ENCODE data around the gene ATXN10. TPM values are rescaled to one million over a fixed set of nuclear protein-coding genes. Genes with fewer than 3 reads are reported as not detected.

Gene ATXN10
- total RNA-seq, 4 donors from 2014 or later = 35.5 to 83.3 (median 51.1) TPM

GRCh38 chr22:45775569-45776312 is 104.1 kb downstream of the ATXN10 start:
- no peak for TF ChIP-seq POLR2A (IDR thresholded peaks at IDR 0.05)
- TF ChIP-seq CTCF (IDR thresholded peaks at IDR 0.05) = no peak
- 86 to 88% methylated on average over 14 of the region's 14 CpGs for WGBS, 2 donors
- no peak for DNase-seq (ENCODE audit: low spot score in 2 of 2)
- H3K4me3 ChIP-seq (ENCODE audit: low read depth, poor library complexity, severe bottlenecking) = no peak overlapping the region
- intact Hi-C loops (cut with DNase I; ENCODE audit: low total_unique reads) = no loop called here

GRCh38 chr22:45776313-45776585 is 104.6 kb downstream of the ATXN10 start:
- H3K4me3 ChIP-seq (ENCODE audit: low read depth, poor library complexity, severe bottlenecking) = no peak overlapping the region
- DNase-seq (ENCODE audit: low spot score in 2 of 2) = no peak
- no peak for TF ChIP-seq POLR2A (IDR thresholded peaks at IDR 0.05)
- intact Hi-C loops (cut with DNase I; ENCODE audit: low total_unique reads) = no loop called here
- 91 to 92% methylated on average over 2 of the region's 2 CpGs for WGBS, 2 donors

- TF ChIP-seq POLR2A (IDR thresholded peaks at IDR 0.05) (no peak), CTCF (IDR thresholded peaks at IDR 0.05) (no peak)
- 69 to 72% methylated on average over 6 of the region's 6 CpGs for WGBS, 2 donors
- no peak for DNase-seq (ENCODE audit: low spot score in 2 of 2)
- no peak overlapping the region for H3K4me3 ChIP-seq (ENCODE audit: low read depth, poor library complexity, severe bottlenecking)
- intact Hi-C loops (cut with DNase I; ENCODE audit: low total_unique reads) = no loop called here
Observed at GRCh38 chr22:45777046-45777851, 105.6 kb downstream of the ATXN10 start.

GRCh38 chr22:45777852-45778375 is 106.3 kb downstream of the ATXN10 start:
- 91 to 92% methylated on average over 3 of the region's 3 CpGs for WGBS, 2 donors
- intact Hi-C loops (cut with DNase I; ENCODE audit: low total_unique reads) = no loop called here

GRCh38 chr22:45781459-45781858 is 109.8 kb downstream of the ATXN10 start:
- no peak for TF ChIP-seq CTCF (IDR thresholded peaks at IDR 0.05)
- TF ChIP-seq POLR2A (IDR thresholded peaks at IDR 0.05) = no peak
- WGBS, 2 donors = 80 to 86% methylated on average over 3 of the region's 3 CpGs
- intact Hi-C loops (cut with DNase I; ENCODE audit: low total_unique reads) = no loop called here
- no peak overlapping the region for H3K4me3 ChIP-seq (ENCODE audit: low read depth, poor library complexity, severe bottlenecking)
- DNase-seq (ENCODE audit: low spot score in 2 of 2) = no peak

More at GRCh38 chr22:45777852-45778375, 106.3 kb downstream of the ATXN10 start:
- no peak overlapping the region for H3K4me3 ChIP-seq (ENCODE audit: low read depth, poor library complexity, severe bottlenecking)
- no peak for DNase-seq (ENCODE audit: low spot score in 2 of 2)
- TF ChIP-seq CTCF (IDR thresholded peaks at IDR 0.05) = no peak
- TF ChIP-seq POLR2A (IDR thresholded peaks at IDR 0.05) = no peak

GRCh38 chr22:45781966-45782365 is 110.3 kb downstream of the ATXN10 start:
- TF ChIP-seq CTCF (IDR thresholded peaks at IDR 0.05) (no peak), POLR2A (IDR thresholded peaks at IDR 0.05) (no peak)
- 79 to 82% methylated on average over 6 of the region's 6 CpGs for WGBS, 2 donors

More at GRCh38 chr22:45781966-45782365, 110.3 kb downstream of the ATXN10 start:
- intact Hi-C loops (cut with DNase I; ENCODE audit: low total_unique reads) = no loop called here
- DNase-seq (ENCODE audit: low spot score in 2 of 2) = no peak
- no peak overlapping the region for H3K4me3 ChIP-seq (ENCODE audit: low read depth, poor library complexity, severe bottlenecking)

Measured in lower leg skin (tissue), 4 donors.